Activated CD8-positive, alpha-beta memory T cell treated with anti-CD3 and anti-CD28 coated beads, Interleukin-2, amount 50 U/mL, for 4 hours (primary cell): ENCODE results near the gene PRSS38.
A peak's percentile ranks its signal among the peaks of the same experiment; 100 is the strongest.

ENCODE experiments used
- DNase-seq: peaks from one replicate; pipeline ENCODE4 v3.0.0-alpha.2; 2020

The PRSS38 gene

DNA sequence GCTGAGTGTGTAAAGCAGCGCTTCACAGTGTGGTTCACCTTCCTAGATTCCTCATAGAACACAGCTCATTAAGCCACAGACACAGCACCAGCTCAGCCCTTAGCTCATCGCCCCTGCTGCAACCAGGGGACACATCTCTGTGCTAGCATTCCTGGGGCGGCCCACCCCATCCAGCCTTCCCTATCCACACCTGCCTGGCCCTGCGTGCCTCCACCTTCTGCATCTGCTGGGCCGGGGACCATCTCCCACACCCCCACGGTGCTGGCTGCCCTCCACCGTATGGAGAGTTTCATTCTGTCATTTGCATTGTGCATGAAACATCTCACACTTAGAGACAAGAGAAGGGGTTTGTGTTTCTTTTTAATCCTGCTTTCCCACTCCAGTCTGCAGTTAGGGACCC is 35.8 kb upstream of the PRSS38 start:
- DNase-seq, result no peak

- DNase-seq, result no peak
Observed at GRCh38 chr1:227780101-227781044, 35.1 kb upstream of the PRSS38 start.

DNA sequence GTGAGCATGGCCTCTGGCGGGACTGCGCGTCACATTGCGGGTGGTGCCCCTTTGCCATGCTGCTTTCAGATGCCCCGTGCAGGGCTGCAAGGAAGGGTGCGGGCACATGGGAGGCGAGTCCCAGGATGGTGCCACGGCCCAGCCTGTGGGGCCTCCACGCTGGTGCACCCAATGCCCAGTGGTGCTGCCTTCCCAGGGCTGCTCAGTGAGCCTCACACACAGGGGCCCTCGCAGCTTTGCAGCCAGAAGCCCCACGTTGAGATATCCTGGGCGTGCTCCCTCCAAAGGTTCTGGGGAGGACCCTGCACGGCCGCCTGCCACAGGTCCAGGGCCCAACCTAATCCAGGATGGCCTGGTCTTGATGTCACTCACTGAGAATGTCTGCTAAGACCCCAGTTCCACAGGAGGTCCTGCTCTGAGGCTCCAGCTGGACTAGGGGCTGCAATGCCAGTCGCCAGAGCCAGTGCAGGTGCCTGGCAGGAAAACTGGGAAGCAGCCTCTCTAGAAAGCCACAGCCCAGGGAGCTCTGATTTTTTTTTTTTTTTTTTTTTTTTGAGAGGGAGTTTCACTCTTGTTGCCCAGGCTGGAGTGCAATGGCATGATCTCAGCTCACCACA is 34.1 kb upstream of the PRSS38 start:
- no peak for DNase-seq

- DNase-seq, result no peak
Observed at GRCh38 chr1:227782226-227782625, 33.2 kb upstream of the PRSS38 start.

GRCh38 chr1:227785094-227785804 is 30.2 kb upstream of the PRSS38 start:
- DNase-seq, result no peak

GRCh38 chr1:227785805-227786671 is 29.4 kb upstream of the PRSS38 start:
- DNase-seq, result no peak

- peak; percentile 24 for DNase-seq
Observed at GRCh38 chr1:227786673-227787512, 28.6 kb upstream of the PRSS38 start.

- DNase-seq, result peak; percentile 96
Observed at GRCh38 chr1:227787513-227788270, 27.8 kb upstream of the PRSS38 start.

- DNase-seq, result peak; percentile 32
Observed at GRCh38 chr1:227788271-227789083, 27.0 kb upstream of the PRSS38 start.

DNA sequence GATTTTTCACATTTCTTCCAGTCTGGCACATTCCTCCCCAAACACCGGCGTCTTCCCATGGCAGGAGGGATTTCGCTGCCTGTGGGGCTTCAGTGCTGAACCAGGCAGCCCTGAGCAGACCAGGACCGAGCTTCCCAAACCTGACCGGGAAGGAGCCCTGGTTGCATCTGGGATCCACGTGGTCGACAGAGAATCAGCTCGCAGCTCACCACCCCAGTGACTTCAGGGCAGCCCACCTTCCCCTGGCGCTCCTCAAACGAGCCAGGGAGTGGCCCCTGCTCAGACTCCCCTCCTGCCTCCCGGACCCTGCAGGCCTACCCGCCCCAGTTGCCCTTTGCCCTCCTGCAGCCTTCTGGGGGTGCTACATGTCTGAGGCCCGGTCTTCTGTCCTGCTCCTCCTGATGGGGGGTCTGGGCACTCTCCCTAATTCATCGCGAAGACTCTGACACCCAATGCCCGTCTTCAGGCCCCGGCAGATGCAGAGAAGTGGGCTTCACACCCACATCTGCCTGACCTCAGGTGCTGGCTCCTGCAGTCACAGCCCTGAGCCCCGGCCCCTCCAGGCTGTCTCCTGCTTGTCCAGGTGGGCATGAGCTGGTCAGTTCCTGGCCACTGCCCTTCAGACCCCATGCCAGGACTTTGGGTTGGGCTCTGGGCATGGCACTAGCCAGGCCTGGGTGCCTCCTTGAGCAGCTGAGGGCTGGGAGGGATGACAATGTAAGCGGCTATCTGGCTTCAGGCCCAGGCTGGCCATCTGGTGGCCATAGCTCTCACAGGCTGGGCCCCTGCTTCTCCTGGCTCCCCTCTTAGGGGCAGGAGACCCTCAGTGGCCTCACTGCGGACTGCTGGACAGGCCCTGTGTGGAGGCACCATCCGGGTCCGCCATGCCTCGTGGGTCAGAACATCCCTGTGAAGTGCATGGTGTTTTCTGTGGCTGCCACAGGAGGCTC is 26.1 kb upstream of the PRSS38 start:
- DNase-seq, result peak; percentile 16

DNA sequence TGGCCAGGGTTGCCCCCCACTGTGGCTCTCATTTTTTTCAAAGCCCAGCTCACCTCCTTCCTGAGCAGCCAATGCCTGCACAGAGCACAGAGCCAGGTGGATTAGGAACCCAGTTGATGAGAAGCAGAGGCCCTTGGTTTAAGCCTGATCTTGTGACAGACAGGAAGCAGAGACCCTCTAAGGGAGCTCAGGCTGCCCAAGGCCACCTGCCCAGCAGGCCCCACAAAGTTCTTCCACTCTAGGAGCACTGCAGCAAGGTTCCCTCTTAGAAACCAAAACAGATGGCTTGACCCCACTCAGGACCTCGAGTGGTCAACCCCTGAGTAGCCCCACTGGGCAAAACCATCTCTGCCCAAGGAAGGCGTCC is 25.5 kb upstream of the PRSS38 start:
- no peak for DNase-seq

DNA sequence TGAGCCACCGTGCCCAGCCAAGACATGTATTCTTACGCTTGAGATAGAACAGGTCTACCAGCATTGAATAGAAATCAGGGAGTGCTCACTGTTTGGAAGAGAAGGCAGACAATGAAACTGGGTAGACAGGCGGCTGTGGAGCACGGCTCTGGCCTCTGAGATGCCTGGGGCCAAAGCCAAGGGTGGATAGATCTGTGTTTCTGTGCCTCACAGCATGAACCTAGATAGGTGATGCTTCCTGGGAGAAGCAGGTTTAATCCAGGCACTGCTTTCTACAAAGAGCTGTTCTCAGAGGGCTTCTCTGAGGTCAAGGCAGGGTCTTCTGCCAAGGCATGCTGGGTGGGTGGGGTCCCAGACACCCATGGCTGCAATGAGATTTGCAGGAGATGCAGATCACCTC is 24.6 kb upstream of the PRSS38 start:
- DNase-seq, result no peak

GRCh38 chr1:227791425-227792143 is 23.9 kb upstream of the PRSS38 start:
- DNase-seq, result no peak

- no peak for DNase-seq
Observed at GRCh38 chr1:227792216-227793078, 23.0 kb upstream of the PRSS38 start.

GRCh38 chr1:227793079-227793947 is 22.2 kb upstream of the PRSS38 start:
- no peak for DNase-seq
